HG03439 (cell line): Measurements from ENCODE around the gene SOX3.

Source experiments
- ATAC-seq: cut with Tn5 transposase; IDR thresholded peaks from one replicate; pipeline ENCODE4 v1.9.1; 2021; ENCODE audit warnings: mild to moderate bottlenecking, moderate library complexity; ENCODE audit not compliant: unreplicated experiment

SOX3 gene

DNA sequence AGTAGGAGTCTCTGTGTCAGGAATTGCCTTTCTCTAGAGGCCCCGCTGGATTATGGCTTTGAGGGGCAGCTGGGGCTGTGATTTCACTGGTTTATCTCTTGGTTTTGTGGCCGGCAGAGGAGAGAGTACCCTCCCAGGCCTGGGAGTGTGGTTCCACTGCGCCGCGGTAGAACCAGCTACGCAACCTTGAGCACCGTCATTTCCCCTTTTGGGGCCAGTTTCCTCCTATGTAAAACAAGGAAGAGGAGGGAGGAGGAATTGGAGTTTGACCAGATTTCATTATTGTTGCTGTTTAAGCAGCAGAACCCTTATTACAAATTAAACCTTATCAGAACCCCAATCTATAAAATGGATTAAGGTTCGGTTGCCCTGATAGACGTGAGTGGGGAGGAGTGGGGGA lies 4.4 kb downstream of the SOX3 start:
- ATAC-seq: no peak

GRCh38 chrX:140495739-140496138 lies 9.1 kb downstream of the SOX3 start:
- ATAC-seq: no peak

- no peak for ATAC-seq
Measured at GRCh38 chrX:140492066-140492994, 12.5 kb downstream of the SOX3 start.

DNA sequence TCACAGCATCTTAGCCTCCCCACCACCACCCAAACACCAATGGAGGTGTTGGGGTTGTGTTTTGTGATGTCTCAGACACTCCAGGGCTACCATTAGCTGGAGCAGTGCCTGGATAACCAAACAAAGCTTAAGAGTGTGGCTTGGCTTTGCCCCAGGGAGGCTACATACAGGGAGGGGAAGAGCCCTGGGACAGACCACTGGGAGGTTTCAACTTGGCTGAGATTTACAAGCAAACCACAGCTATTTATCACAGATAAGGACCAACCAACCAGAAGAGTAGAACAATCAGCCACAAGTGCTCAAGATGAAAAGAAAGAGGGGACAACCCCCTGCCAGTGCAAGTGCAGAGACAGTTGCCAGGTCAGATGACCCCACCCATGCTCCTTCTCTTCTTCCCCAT lies 24.1 kb downstream of the SOX3 start:
- ATAC-seq: no peak

- ATAC-seq: no peak
Measured at GRCh38 chrX:140477987-140478386, 26.9 kb downstream of the SOX3 start.

DNA sequence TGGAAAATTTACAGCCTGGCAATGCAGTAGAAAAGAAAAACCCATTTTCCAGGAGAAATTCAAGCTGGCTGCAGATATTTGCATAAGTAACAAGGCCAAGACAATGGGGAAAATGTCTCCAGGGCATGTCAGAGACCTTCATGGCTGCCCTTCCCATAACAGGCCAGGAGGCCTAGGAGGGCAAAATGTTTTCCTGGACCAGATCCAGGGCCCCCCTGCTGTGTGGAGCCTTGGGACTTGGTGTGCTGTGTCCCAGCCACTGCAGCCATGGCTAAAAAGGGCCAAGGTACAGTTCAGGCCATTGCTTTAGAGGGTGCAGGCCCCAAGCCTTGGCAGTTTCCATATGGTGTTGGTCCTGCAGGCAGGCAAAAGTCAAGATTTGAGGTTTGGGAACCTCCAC lies 29.8 kb downstream of the SOX3 start:
- ATAC-seq: no peak

GRCh38 chrX:140467211-140467610 lies 37.7 kb downstream of the SOX3 start:
- no peak for ATAC-seq
